ENCODE data around the gene GPR78. TPM values are rescaled to one million over a fixed set of nuclear protein-coding genes. Genes with fewer than 3 reads are reported as not detected.

Gene GPR78
- total and polyA plus RNA-seq, 2 of the 13 experiments (the other 11 are each of a cell fraction or from before 2014, with no cell fraction given): 0.01 to 0.07 TPM

- TF ChIP-seq HDAC6 (IDR thresholded peaks at IDR 0.05; ENCODE audit: low read depth, low read length): no peak
- TF ChIP-seq, protein P1, sequence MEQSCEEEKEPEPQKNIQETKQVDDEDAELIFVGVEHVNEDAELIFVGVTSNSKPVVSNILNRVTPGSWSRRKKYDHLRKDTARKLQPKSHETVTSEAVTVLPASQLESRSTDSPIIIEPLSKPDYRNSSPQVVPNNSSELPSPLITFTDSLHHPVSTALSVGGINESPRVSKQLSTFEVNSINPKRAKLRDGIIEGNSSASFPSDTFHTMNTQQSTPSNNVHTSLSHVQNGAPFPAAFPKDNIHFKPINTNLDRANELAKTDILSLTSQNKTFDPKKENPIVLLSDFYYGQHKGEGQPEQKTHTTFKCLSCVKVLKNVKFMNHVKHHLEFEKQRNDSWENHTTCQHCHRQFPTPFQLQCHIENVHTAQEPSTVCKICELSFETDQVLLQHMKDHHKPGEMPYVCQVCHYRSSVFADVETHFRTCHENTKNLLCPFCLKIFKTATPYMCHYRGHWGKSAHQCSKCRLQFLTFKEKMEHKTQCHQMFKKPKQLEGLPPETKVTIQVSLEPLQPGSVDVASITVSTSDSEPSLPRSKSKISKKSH (CRISPR knock-in tag; IDR thresholded peaks at IDR 0.05; ENCODE audit: borderline replicate concordance): 0 out of 2 replicates have a peak, but pooled peaks have one; percentile 55
- TF ChIP-seq, protein P2, sequence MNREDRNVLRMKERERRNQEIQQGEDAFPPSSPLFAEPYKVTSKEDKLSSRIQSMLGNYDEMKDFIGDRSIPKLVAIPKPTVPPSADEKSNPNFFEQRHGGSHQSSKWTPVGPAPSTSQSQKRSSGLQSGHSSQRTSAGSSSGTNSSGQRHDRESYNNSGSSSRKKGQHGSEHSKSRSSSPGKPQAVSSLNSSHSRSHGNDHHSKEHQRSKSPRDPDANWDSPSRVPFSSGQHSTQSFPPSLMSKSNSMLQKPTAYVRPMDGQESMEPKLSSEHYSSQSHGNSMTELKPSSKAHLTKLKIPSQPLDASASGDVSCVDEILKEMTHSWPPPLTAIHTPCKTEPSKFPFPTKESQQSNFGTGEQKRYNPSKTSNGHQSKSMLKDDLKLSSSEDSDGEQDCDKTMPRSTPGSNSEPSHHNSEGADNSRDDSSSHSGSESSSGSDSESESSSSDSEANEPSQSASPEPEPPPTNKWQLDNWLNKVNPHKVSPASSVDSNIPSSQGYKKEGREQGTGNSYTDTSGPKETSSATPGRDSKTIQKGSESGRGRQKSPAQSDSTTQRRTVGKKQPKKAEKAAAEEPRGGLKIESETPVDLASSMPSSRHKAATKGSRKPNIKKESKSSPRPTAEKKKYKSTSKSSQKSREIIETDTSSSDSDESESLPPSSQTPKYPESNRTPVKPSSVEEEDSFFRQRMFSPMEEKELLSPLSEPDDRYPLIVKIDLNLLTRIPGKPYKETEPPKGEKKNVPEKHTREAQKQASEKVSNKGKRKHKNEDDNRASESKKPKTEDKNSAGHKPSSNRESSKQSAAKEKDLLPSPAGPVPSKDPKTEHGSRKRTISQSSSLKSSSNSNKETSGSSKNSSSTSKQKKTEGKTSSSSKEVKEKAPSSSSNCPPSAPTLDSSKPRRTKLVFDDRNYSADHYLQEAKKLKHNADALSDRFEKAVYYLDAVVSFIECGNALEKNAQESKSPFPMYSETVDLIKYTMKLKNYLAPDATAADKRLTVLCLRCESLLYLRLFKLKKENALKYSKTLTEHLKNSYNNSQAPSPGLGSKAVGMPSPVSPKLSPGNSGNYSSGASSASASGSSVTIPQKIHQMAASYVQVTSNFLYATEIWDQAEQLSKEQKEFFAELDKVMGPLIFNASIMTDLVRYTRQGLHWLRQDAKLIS (CRISPR knock-in tag; IDR thresholded peaks at IDR 0.05): no peak
- TF ChIP-seq EP300 (IDR thresholded peaks at IDR 0.05; ENCODE audit: low read depth in 2 of 2, low read length in 2 of 2): no peak
- TF ChIP-seq EP300 (CRISPR knock-in tag; IDR thresholded peaks at IDR 0.05; ENCODE audit: borderline replicate concordance): no peak
- TF ChIP-seq ZNF644 (CRISPR knock-in tag; IDR thresholded peaks at IDR 0.05; ENCODE audit: low read depth): no peak
- TF ChIP-seq, protein P3, sequence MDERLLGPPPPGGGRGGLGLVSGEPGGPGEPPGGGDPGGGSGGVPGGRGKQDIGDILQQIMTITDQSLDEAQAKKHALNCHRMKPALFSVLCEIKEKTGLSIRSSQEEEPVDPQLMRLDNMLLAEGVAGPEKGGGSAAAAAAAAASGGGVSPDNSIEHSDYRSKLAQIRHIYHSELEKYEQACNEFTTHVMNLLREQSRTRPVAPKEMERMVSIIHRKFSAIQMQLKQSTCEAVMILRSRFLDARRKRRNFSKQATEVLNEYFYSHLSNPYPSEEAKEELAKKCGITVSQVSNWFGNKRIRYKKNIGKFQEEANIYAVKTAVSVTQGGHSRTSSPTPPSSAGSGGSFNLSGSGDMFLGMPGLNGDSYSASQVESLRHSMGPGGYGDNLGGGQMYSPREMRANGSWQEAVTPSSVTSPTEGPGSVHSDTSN (CRISPR knock-in tag; IDR thresholded peaks at IDR 0.05): no peak
- TF ChIP-seq RFX5 (IDR thresholded peaks at IDR 0.05; ENCODE audit: low read depth, low read length): no peak
- no peak for TF ChIP-seq CBX5 (CRISPR knock-in tag; IDR thresholded peaks at IDR 0.05; ENCODE audit: borderline replicate concordance)
- TF ChIP-seq NR0B2 (CRISPR knock-in tag; IDR thresholded peaks at IDR 0.05): no peak
- no peak for TF ChIP-seq RXRA (CRISPR knock-in tag; IDR thresholded peaks at IDR 0.05)
- TF ChIP-seq RFXAP (CRISPR knock-in tag; IDR thresholded peaks at IDR 0.05; ENCODE audit: borderline replicate concordance): no peak
- no peak for TF ChIP-seq CHD4 (IDR thresholded peaks at IDR 0.05; ENCODE audit: borderline replicate concordance, low read length)
- TF ChIP-seq ZFP1 (CRISPR knock-in tag; IDR thresholded peaks at IDR 0.05): no peak
- peak; percentile 36; the same call in 1 of the 2 replicates for TF ChIP-seq SAP130 (CRISPR knock-in tag; IDR thresholded peaks at IDR 0.05; ENCODE audit: low read depth)
- peak; percentile 62; the same call in 1 of the 2 replicates for TF ChIP-seq GATAD1 (CRISPR knock-in tag; IDR thresholded peaks at IDR 0.05)
- TF ChIP-seq BORCS8-MEF2B (CRISPR knock-in tag; IDR thresholded peaks at IDR 0.05): peak; percentile 93
- TF ChIP-seq MYNN (CRISPR knock-in tag; IDR thresholded peaks at IDR 0.05; ENCODE audit: low read depth): no peak
- 0 out of 2 replicates have a peak, but pooled peaks have one; percentile 17 for TF ChIP-seq FOSL2 (CRISPR knock-in tag; IDR thresholded peaks at IDR 0.05)
- TF ChIP-seq KLF9 (CRISPR knock-in tag; IDR thresholded peaks at IDR 0.05; ENCODE audit: low read depth): no peak
- no peak for TF ChIP-seq ZNF432 (CRISPR knock-in tag; IDR thresholded peaks at IDR 0.05; ENCODE audit: borderline replicate concordance)
- TF ChIP-seq ESRRA (CRISPR knock-in tag; IDR thresholded peaks at IDR 0.05; ENCODE audit: low read depth): no peak
- no peak for TF ChIP-seq ZSCAN22 (CRISPR knock-in tag; IDR thresholded peaks at IDR 0.05)
- no peak for TF ChIP-seq GFI1 (CRISPR knock-in tag; IDR thresholded peaks at IDR 0.05; ENCODE audit: borderline replicate concordance)
- TF ChIP-seq KLF12 (CRISPR knock-in tag; IDR thresholded peaks at IDR 0.05; ENCODE audit: borderline replicate concordance): no peak
These were observed at the start of gene GPR78 (continued) for GRCh38 chr4:8580321-8581093.
